DOHH2 (cell line): ENCODE measurements around the gene BNIPL.
A peak's percentile ranks its signal among the peaks of the same experiment; 100 is the strongest.

ENCODE experiments used
- H3F3A ChIP-seq: fragments of 200-600 bp; sonication (generic), shearing (Covaris generic); 2 replicates; pipeline ENCODE4 v1.6.0; 2016; ENCODE audit warnings: antibody characterized with exemption, mild to moderate bottlenecking; ENCODE audit not compliant: control insufficient read depth, insufficient read depth
- H3K27ac ChIP-seq: fragments of 200-600 bp; sonication (generic); 2 replicates; pipeline ENCODE4 v1.5.1; 2014; ENCODE audit warnings: low read depth, mild to moderate bottlenecking, low read length, moderate library complexity
- H3K27me3 ChIP-seq: fragments of 200-600 bp; sonication (generic); 2 replicates; pipeline ENCODE4 v1.6.1; 2014; ENCODE audit warnings: mild to moderate bottlenecking, low read length, mixed read lengths; ENCODE audit not compliant: control insufficient read depth
- H3K36me3 ChIP-seq: fragments of 200-600 bp; sonication (generic); 2 replicates; pipeline ENCODE4 v1.6.1; 2014; ENCODE audit warnings: mild to moderate bottlenecking, low read length, moderate library complexity, mixed read lengths; ENCODE audit not compliant: control insufficient read depth
- H3K4me1 ChIP-seq: fragments of 200-600 bp; sonication (generic); 2 replicates; pipeline ENCODE4 v1.6.1; 2014; ENCODE audit warnings: mild to moderate bottlenecking, low read length, mixed read lengths; ENCODE audit not compliant: control insufficient read depth
- H3K4me2 ChIP-seq: fragments of 200-600 bp; sonication (generic); 2 replicates; pipeline ENCODE4 v1.6.0; 2014; ENCODE audit warnings: mild to moderate bottlenecking, low read length, moderate library complexity
- H3K4me3 ChIP-seq: fragments of 200-600 bp; sonication (generic); 2 replicates; pipeline ENCODE4 v1.5.1; 2014; ENCODE audit warnings: mild to moderate bottlenecking, low read length, mixed read lengths
- H3K79me2 ChIP-seq: fragments of 200-600 bp; sonication (generic); 2 replicates; pipeline ENCODE4 v1.6.1; 2014; ENCODE audit warnings: mild to moderate bottlenecking, low read length, mixed read lengths; ENCODE audit not compliant: control insufficient read depth
- H3K9me2 ChIP-seq: fragments of 200-600 bp; sonication (generic); replicated peaks from 2 replicates; pipeline ENCODE4 v1.6.1; 2014; ENCODE audit warnings: mild to moderate bottlenecking, low read length, mixed read lengths; ENCODE audit not compliant: control insufficient read depth
- H3K9me3 ChIP-seq: fragments of 200-600 bp; sonication (generic); 2 replicates; pipeline ENCODE4 v1.6.1; 2014; ENCODE audit warnings: antibody characterized with exemption, low read length, mixed read lengths; ENCODE audit not compliant: control insufficient read depth, insufficient read depth
- H4K20me1 ChIP-seq: fragments of 200-600 bp; sonication (generic); 2 replicates; pipeline ENCODE4 v1.6.0; 2014; ENCODE audit warnings: low read depth, mild to moderate bottlenecking, antibody characterized with exemption, low read length, moderate library complexity; ENCODE audit not compliant: control insufficient read depth, insufficient read depth
- EZH2phosphoT487 ChIP-seq: fragments of 200-600 bp; sonication (generic); IDR thresholded peaks from 2 replicates; pipeline ENCODE4 v1.6.1; 2017; ENCODE audit warnings: borderline replicate concordance, mild to moderate bottlenecking, antibody characterized with exemption, low read length, moderate library complexity, mixed read lengths
- TF ChIP-seq, protein P1 (sequence below): fragments of 200-600 bp; sonication (generic); IDR thresholded peaks from one replicate; pipeline ENCODE4 v1.5.1; 2014; ENCODE audit warnings: antibody characterized with exemption, mild to moderate bottlenecking, low read depth, low read length; ENCODE audit not compliant: poor library complexity, severe bottlenecking

BNIPL gene

DNA sequence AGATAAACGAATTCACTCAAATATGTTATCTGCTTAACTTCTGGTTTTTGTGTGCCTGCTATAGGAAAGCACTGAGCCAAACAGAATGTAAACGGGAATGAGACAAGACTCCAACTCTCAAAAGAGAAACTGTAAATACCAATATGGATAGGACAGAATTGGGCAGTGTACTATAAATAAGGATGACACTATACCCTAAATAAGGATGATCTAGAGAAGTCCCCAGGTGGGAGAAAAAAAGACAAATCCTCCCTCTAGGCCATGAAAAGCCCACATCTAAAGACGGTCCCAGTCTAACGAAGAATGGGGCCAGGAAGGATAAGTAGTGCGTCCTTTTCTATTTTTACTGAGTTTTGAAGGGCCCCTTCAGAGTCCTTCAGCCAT, 32.7 kb downstream of the BNIPL start:
- Histone ChIP-seq H3K27me3 (no peaks in the 10 kb centered on the region), H3K4me3 (peak overlapping the region; percentile 88), H3K9me3 (no peaks in the 10 kb centered on the region), H3K79me2 (peaks cover 21% of the 10 kb centered on the region), H4K20me1 (no peaks in the 10 kb centered on the region), H3K27ac (no peak overlapping the region), H3K4me2 (peak overlapping the region; percentile 82), H3K9me2 (no peaks in the 10 kb centered on the region), H3K36me3 (peaks cover 20% of the 10 kb centered on the region), H3K4me1 (peaks cover 18% of the 10 kb centered on the region), H3F3A (peaks cover 20% of the 10 kb centered on the region)
- no peak for TF ChIP-seq EZH2phosphoT487
- TF ChIP-seq, protein P1, sequence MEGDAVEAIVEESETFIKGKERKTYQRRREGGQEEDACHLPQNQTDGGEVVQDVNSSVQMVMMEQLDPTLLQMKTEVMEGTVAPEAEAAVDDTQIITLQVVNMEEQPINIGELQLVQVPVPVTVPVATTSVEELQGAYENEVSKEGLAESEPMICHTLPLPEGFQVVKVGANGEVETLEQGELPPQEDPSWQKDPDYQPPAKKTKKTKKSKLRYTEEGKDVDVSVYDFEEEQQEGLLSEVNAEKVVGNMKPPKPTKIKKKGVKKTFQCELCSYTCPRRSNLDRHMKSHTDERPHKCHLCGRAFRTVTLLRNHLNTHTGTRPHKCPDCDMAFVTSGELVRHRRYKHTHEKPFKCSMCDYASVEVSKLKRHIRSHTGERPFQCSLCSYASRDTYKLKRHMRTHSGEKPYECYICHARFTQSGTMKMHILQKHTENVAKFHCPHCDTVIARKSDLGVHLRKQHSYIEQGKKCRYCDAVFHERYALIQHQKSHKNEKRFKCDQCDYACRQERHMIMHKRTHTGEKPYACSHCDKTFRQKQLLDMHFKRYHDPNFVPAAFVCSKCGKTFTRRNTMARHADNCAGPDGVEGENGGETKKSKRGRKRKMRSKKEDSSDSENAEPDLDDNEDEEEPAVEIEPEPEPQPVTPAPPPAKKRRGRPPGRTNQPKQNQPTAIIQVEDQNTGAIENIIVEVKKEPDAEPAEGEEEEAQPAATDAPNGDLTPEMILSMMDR: no peak

DNA sequence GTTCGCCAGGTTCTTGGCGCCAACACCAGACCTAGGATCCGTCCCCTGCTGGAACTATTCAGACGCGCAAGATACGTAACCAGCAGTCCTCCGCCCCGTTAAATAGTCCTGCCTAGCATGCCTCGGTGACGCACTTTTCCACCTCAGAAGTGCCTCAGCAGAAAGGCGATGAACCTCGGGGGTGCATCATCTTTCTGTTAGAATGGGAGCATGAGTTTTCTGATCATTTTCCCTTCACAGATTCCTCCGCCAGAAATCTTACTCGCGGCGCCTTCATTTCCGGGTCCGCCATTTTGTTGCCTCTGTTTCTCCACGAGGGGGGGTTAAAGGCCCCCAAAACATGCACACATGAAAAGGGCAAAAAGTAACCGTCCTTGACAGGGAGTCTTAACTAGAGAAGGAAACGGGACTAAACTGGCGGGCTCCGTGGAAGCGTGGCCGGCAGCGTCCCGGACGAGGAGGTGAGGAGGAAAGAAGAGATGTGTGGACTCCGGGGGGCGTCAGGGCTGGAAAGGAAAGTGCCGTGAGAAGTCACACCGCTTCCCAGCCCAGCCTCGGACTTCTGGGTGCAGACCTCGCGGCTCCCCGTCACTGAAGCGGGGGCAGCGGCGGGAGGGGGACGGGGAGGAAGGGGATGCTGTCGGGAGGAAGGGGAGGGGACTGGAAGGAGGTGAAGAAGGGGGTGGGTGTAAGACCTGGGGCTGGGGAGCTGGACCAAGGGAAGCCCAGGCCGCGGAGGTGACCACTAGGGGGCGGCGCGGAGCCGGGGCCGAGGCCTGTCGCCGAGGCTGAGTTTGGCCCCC, 34.3 kb downstream of the BNIPL start, which contains the start of gene GABPB2:
GABPB2 (plus strand) TSS at position 288 of the 803 bp plus-strand sequence. CDS start 17,429 bp downstream, outside the sequence.
- H3K4me1 ChIP-seq: peaks cover 18% of the 10 kb centered on the region
- H3F3A ChIP-seq: peaks cover 20% of the 10 kb centered on the region
- peak within 1 kb of the TSS; percentile 82 for H3K4me2 ChIP-seq
- TF ChIP-seq, protein P1: peak; percentile 93
- TF ChIP-seq EZH2phosphoT487: no peak
- H3K4me3 ChIP-seq: peak within 1 kb of the TSS; percentile 88
- peaks cover 21% of the 10 kb centered on the region for H3K79me2 ChIP-seq
- peak within 1 kb of the TSS; percentile 94 for H3K27ac ChIP-seq
- H4K20me1 ChIP-seq: no peaks in the 10 kb centered on the region
- no peaks in the 10 kb centered on the region for H3K27me3 ChIP-seq
- no peaks in the 10 kb centered on the region for H3K9me2 ChIP-seq
- peaks cover 20% of the 10 kb centered on the region for H3K36me3 ChIP-seq
- H3K9me3 ChIP-seq: no peaks in the 10 kb centered on the region

DNA sequence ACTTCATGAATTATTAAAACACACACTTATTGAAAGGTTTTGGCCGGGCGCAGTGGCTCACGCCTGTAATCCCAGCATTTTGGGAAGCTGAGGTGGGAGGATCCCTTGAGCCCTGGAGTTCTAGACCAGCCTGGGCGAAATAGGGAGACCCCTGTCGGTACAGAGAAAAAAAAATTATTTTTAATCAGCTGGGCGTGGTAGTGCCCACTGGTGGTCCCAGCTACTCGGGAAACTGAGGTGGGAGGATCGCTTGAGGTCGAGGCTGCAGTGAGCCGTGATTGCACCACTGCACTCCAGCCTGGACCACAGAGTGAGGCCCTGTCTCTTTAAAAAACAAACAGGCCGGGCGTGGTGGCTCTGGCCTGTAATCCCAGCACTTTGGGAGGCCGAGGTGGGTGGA, 35.8 kb downstream of the BNIPL start:
- no peaks in the 10 kb centered on the region for H3K9me2 ChIP-seq
- peaks cover 20% of the 10 kb centered on the region for H3K36me3 ChIP-seq
- peaks cover 18% of the 10 kb centered on the region for H3K4me1 ChIP-seq
- H3K4me3 ChIP-seq: no peak overlapping the region
- H3K79me2 ChIP-seq: peaks cover 21% of the 10 kb centered on the region
- TF ChIP-seq, protein P1: peak; percentile 48
- TF ChIP-seq EZH2phosphoT487: no peak
- no peak overlapping the region; the same call in 1 of the 2 replicates for H3K4me2 ChIP-seq
- H3K27me3 ChIP-seq: no peaks in the 10 kb centered on the region
- H3K27ac ChIP-seq: no peak overlapping the region
- H4K20me1 ChIP-seq: no peaks in the 10 kb centered on the region
- H3F3A ChIP-seq: peaks cover 20% of the 10 kb centered on the region
- no peaks in the 10 kb centered on the region for H3K9me3 ChIP-seq
